Stomach (tissue), 9 donors: ENCODE data around the gene CYP3A7. TPM values are rescaled to one million over a fixed set of nuclear protein-coding genes. Genes with fewer than 3 reads are reported as not detected.
A peak's percentile ranks its signal among the peaks of the same experiment; 100 is the strongest.
"Not testable (repeated sequence)": the region's sequence is repeated elsewhere in the genome, so short reads cannot be mapped to it uniquely, and the experiment has no call there.

ENCODE experiments used
- DNase-seq, 2 donors: peaks; one replicate each; pipeline versions ENCODE4 v3.0.0 to v3.0.0-alpha.2; 2013 to 2019
- H3K27ac ChIP-seq, 5 donors: fragments of 200-600 bp in 4 of 5; sonication (generic) in 4 of 5; one replicate each; pipeline ENCODE4 v1.5.1; 2013 to 2019; ENCODE audit warnings: mild to moderate bottlenecking in 1 of 5, moderate library complexity in 1 of 5
- H3K27me3 ChIP-seq, 3 donors: fragments of 200-600 bp; sonication (generic); one replicate each; pipeline ENCODE4 v1.5.1; 2017 to 2019; ENCODE audit warnings: mixed run types in 1 of 3
- H3K36me3 ChIP-seq, 4 donors: fragments of 200-600 bp; sonication (generic); 1 replicate in 3 of 4; 2 replicates in 1 of 4; pipeline ENCODE4 v1.5.1; 2016 to 2019
- H3K4me1 ChIP-seq, 4 donors: fragments of 200-600 bp; sonication (generic); one replicate each; pipeline ENCODE4 v1.5.1; 2016 to 2019
- H3K4me3 ChIP-seq, 4 donors: fragments of 200-600 bp; sonication (generic) in 3 of 4; one replicate each; pipeline ENCODE4 v1.5.1; 2016 to 2019; ENCODE audit warnings: mild to moderate bottlenecking in 1 of 4
- H3K9me3 ChIP-seq, 4 donors: fragments of 200-600 bp; sonication (generic); one replicate each; pipeline ENCODE4 v1.5.1; 2016 to 2019
- CTCF ChIP-seq, 7 experiments: fragments of 450-650 bp in 4 of 7; fragments of 200-600 bp in 3 of 7; sonication (generic) in 3 of 7; IDR thresholded peaks; one replicate each; pipeline ENCODE4 v1.5.1; 2016 to 2019; ENCODE audit warnings: antibody characterized with exemption in 7 of 7, control low read depth in 2 of 7, mild to moderate bottlenecking in 1 of 7
- EP300 ChIP-seq: sonication (generic); formaldehyde crosslinking; IDR thresholded peaks from one replicate; pipeline ENCODE4 v1.6.1; 2017; ENCODE audit warnings: antibody characterized with exemption
- POLR2A ChIP-seq, 4 donors: fragments of 450-650 bp; IDR thresholded peaks; one replicate each; pipeline ENCODE4 v1.6.1; 2016; ENCODE audit warnings: antibody characterized with exemption in 4 of 4, control low read depth in 2 of 4, mild to moderate bottlenecking in 1 of 4, moderate library complexity in 1 of 4
- POLR2AphosphoS5 ChIP-seq, 3 donors: sonication (generic); formaldehyde crosslinking; IDR thresholded peaks; one replicate each; pipeline ENCODE4 v1.6.1; 2016; ENCODE audit warnings: antibody characterized with exemption in 3 of 3
- WGBS, 5 donors: extraction: QIAGEN DNeasy Blood & Tissue Kit in 3 of 5; methylation state at CpG; one replicate each; pipeline versions ENCODE4 v1.1.5 to v1.1.7; 2013 to 2018; 5-methylcytosine and 5-hydroxymethylcytosine counted together
- intact Hi-C: fragments of 100-400 bp; cut with DNase I; formaldehyde crosslinking; loops from one replicate; pipeline ENCODE4 v1.15.1; 2023; ENCODE audit warnings: low total_unique reads
- polyA plus RNA-seq, 3 donors: library from polyadenylated mRNA; stranded (reverse); fragments of 200-250 nt; gene quantifications; one replicate each; pipeline ENCODE4 v1.2.3, GENCODE V29; 2013
- total RNA-seq, 5 donors: library from RNA; depleted of rRNA; stranded (reverse); fragments of >200 nt; gene quantifications; one replicate each; pipeline versions ENCODE4 v1.1.0 to v1.2.3, GENCODE V29; 2014 to 2016
- donor health status: healthy with polysubstance abuse.
- donor health status: Bipolar disorder and iron deficiency.
- donor health status: healthy.

CYP3A7 gene
- total and polyA plus RNA-seq, 8 donors: not detected

GRCh38 chr7:99730992-99731391 lies 4.0 kb downstream of the CYP3A7 start:
- H3K27ac ChIP-seq: no peak overlapping the region

GRCh38 chr7:99730238-99730810 lies 4.7 kb downstream of the CYP3A7 start:
- Histone ChIP-seq H3K36me3 (no peaks in the 10 kb centered on the region), H3K4me1 (no peaks in the 10 kb centered on the region), H3K4me3 (no peak overlapping the region), H3K27me3 (no peaks in the 10 kb centered on the region), H3K27ac (no peak overlapping the region), H3K9me3 (no peaks in the 10 kb centered on the region)
- intact Hi-C loops: no loop called here
- DNase-seq: no peak
- TF ChIP-seq EP300 (no peak), CTCF (IDR thresholded peaks at IDR 0.05) (no peak), POLR2AphosphoS5 (IDR thresholded peaks at IDR 0.05) (no peak), POLR2A (IDR thresholded peaks at IDR 0.05) (no peak)
- WGBS, 5 donors: 63 to 88% (median 81%) methylated on average over 1 of the region's 1 CpG

More at GRCh38 chr7:99730992-99731391, 4.0 kb downstream of the CYP3A7 start:
- Histone ChIP-seq H3K36me3 (no peaks in the 10 kb centered on the region), H3K4me3 (no peak overlapping the region), H3K27me3 (no peaks in the 10 kb centered on the region), H3K9me3 (no peaks in the 10 kb centered on the region), H3K4me1 (no peaks in the 10 kb centered on the region)
- DNase-seq: no peak
- TF ChIP-seq CTCF (IDR thresholded peaks at IDR 0.05) (no peak), EP300 (no peak), POLR2AphosphoS5 (IDR thresholded peaks at IDR 0.05) (no peak), POLR2A (IDR thresholded peaks at IDR 0.05) (no peak)
- WGBS, 5 donors: 78 to 85% (median 83%) methylated on average over 3 of the region's 3 CpGs
- intact Hi-C loops: no loop called here

- Histone ChIP-seq H3K9me3 (no peaks in the 10 kb centered on the region), H3K27me3 (no peaks in the 10 kb centered on the region), H3K4me1 (no peaks in the 10 kb centered on the region), H3K36me3 (no peaks in the 10 kb centered on the region), H3K27ac (no peak overlapping the region), H3K4me3 (no peak overlapping the region)
- DNase-seq: peak in 1 of 2 donors; percentile 14
- TF ChIP-seq POLR2A (IDR thresholded peaks at IDR 0.05) (no peak), POLR2AphosphoS5 (IDR thresholded peaks at IDR 0.05) (no peak), CTCF (IDR thresholded peaks at IDR 0.05) (no peak), EP300 (no peak)
- WGBS, 5 donors: 50 to 64% (median 57%) methylated on average over 5 of the region's 5 CpGs
- intact Hi-C loops: no loop called here
Measured at GRCh38 chr7:99729486-99730237, 5.3 kb downstream of the CYP3A7 start.

GRCh38 chr7:99728615-99729014 lies 6.4 kb downstream of the CYP3A7 start:
- intact Hi-C loops: no loop called here
- DNase-seq: peak in 1 of 2 donors; percentile 70
- Histone ChIP-seq H3K9me3 (no peaks in the 10 kb centered on the region), H3K27ac (no peak overlapping the region), H3K36me3 (no peaks in the 10 kb centered on the region), H3K4me3 (no peak overlapping the region), H3K4me1 (no peaks in the 10 kb centered on the region), H3K27me3 (no peaks in the 10 kb centered on the region)
- 55 to 76% (median 73%) methylated on average over 2 of the region's 2 CpGs for WGBS, 5 donors
- TF ChIP-seq EP300: no peak
- no peak for TF ChIP-seq POLR2A (IDR thresholded peaks at IDR 0.05)
- no peak for TF ChIP-seq POLR2AphosphoS5 (IDR thresholded peaks at IDR 0.05)
- TF ChIP-seq CTCF (IDR thresholded peaks at IDR 0.05): no peak

GRCh38 chr7:99723201-99723600 lies 11.8 kb downstream of the CYP3A7 start:
- 90 to 94% (median 94%) methylated on average over 6 of the region's 6 CpGs for WGBS, 5 donors

More at GRCh38 chr7:99723201-99723600, 11.8 kb downstream of the CYP3A7 start:
- H3K36me3 ChIP-seq, H3K27ac ChIP-seq, H3K9me3 ChIP-seq, intact Hi-C loops, H3K4me3 ChIP-seq, DNase-seq, H3K27me3 ChIP-seq: not testable (repeated sequence)
- peaks cover 0 to 11% (median 4%) of the 10 kb centered on the region in 4 donors for H3K4me1 ChIP-seq
